ENCODE results near the gene GRIN3B.

The GRIN3B gene

GRCh38 chr19:991174-991931, 8.9 kb upstream of the GRIN3B start:
- no peak for DNase-seq (ENCODE audit: low read depth)

DNA sequence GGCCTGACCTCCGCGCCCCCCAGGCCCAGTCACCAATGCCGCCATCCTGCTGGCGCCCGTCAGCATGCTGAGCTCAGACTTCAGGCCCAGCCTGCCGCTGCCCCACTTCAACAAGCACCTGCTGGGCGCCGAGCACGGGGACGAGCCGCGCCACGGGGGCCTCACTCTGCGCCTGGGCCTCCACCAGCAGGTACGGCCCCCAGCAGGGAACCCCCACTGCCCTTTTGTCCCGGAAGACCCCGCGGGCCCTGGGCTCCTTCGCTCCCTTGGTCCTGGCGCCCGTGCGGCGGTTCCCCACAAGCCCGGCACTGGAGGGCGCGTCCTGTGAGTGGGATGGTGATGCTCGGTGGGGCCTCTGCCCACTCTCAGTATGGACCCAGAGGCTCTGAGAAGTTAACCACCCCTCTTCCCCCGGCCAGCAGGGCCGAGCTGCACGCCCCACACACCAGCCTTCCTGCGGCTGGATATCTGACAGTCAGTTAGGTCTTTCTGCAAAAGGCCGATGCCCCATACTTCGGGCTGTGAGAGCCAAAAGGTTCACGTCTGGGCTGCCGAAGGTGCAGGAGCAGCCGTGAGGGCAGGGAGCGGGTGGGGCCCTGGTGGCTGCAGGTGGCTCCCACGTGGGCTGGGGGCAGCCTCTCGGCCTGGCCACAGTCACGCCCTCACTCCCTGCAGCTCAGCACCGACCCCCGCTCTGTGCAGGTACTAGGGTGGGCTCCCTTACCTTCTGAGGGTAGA, 8.1 kb upstream of the GRIN3B start:
- DNase-seq (ENCODE audit: low read depth) = no peak

- no peak for DNase-seq (ENCODE audit: low read depth)
These were observed 7.6 kb upstream of the GRIN3B start for GRCh38 chr19:992670-993055.

DNA sequence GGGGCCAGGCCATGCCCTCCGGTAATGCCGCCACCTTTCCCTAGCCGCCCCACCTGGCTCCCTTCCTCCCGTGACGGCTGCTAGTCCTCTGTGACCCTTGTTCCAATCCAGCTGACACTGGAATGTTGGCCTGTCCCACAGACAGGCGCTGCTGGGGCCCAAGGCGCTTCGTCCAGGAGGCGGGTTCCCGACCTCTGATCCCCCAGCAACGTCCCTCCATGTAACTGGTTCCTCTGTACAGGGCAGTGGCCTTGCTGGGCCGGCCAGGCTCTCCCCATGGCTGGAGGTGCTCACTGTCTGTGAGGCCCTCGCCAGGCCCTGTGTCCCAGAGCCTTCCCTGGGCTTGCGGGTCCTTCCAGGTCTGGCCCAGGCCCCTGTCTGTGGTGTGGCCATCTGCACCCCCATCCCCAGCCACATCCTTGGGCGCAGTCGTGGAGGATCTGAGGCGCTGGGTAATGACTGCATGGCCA, 6.8 kb upstream of the GRIN3B start:
- DNase-seq (ENCODE audit: low read depth) = no peak

GRCh38 chr19:993831-994393, 6.3 kb upstream of the GRIN3B start:
- DNase-seq (ENCODE audit: low read depth) = no peak

DNA sequence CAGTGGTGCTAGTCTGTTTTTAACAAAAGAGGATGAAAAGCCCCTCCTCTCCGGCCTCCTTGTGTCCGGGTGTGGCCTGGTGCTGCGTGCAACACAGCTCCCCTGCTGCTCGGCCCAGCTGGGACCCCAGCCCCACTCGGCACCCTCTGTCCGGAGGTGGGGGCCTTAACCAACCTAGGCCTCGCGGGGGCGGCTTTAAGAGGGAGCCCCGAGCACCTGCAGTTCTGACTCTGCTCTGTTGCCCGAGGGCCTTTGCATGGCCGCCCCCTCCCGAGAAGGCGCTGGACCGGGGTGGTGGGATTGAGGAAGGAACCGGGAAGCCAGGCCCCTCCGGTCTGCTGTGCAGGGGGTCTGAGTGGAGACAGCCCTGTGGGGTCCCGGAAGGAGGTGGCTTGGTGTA, 5.7 kb upstream of the GRIN3B start:
- no peak for DNase-seq (ENCODE audit: low read depth)

- DNase-seq (ENCODE audit: low read depth) = no peak
These were observed 5.0 kb upstream of the GRIN3B start for GRCh38 chr19:995051-995827.

GRCh38 chr19:996051-996838, 4.0 kb upstream of the GRIN3B start:
- no peak for DNase-seq (ENCODE audit: low read depth)

DNA sequence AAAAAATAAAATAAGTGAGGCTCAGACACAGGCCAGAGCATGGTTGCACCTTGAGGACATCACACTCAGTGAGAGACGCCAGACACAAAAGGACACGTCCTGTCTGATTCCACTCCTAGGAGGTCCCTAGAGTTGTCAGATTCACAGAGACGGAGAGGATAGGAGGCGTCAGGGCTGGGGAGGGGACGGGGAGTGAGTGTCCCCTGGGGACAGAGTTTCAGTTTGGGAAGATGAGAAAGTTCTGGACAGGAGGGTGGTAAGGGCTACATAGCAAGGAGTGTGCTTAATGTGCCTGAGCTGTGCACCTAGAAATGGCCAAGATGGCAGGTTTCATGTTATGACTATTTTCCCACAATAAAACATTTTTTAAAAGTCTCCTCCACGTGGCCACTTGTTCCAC, 2.2 kb upstream of the GRIN3B start:
- no peak for DNase-seq (ENCODE audit: low read depth)

GRCh38 chr19:999379-999719, 870 bp upstream of the GRIN3B start:
- DNase-seq (ENCODE audit: low read depth) = no peak

- no peak for DNase-seq (ENCODE audit: low read depth)
These were observed 645 bp downstream of the GRIN3B start for GRCh38 chr19:1000591-1001537.

- no peak for DNase-seq (ENCODE audit: low read depth)
These were observed 1.4 kb downstream of the GRIN3B start for GRCh38 chr19:1001538-1002166.

DNA sequence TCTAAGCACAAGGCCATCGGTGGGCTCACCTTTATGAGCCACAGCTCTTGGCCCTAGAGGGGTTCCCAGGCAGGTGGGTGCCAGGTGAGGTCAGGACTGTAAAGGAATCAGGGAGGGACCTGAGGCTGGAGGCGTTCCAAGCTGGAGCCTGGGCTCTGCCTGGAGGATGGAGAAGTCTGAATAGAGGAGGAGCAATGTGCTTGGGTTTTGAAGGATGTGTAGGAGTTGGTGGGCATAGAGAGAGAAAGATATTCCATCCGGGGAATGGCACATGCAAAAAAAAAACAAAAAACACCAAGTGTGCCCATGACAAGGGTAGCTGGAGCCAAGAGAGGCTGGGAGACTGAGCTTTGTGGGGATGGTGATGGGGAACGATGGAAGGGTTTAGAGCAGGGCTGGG, 2.4 kb downstream of the GRIN3B start:
- no peak for DNase-seq (ENCODE audit: low read depth)

- no peak for DNase-seq (ENCODE audit: low read depth)
These were observed 3.1 kb downstream of the GRIN3B start for GRCh38 chr19:1003283-1003682.

GRCh38 chr19:1004204-1004802, 4.1 kb downstream of the GRIN3B start:
- DNase-seq (ENCODE audit: low read depth) = no peak

DNA sequence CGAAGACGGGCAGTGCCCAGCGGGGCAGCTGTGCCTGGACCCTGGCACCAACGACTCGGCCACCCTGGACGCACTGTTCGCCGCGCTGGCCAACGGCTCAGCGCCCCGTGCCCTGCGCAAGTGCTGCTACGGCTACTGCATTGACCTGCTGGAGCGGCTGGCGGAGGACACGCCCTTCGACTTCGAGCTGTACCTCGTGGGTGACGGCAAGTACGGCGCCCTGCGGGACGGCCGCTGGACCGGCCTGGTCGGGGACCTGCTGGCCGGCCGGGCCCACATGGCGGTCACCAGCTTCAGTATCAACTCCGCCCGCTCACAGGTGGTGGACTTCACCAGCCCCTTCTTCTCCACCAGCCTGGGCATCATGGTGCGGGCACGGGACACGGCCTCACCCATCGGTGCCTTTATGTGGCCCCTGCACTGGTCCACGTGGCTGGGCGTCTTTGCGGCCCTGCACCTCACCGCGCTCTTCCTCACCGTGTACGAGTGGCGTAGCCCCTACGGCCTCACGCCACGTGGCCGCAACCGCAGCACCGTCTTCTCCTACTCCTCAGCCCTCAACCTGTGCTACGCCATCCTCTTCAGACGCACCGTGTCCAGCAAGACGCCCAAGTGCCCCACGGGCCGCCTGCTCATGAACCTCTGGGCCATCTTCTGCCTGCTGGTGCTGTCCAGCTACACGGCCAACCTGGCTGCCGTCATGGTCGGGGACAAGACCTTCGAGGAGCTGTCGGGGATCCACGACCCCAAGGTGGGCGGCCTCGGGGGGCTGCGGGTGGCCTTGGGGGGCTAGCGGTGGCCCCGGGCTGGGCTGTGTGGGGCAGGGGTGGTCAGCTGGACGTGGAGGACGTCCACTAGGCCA, 4.8 kb downstream of the GRIN3B start:
- no peak for DNase-seq (ENCODE audit: low read depth)

DNA sequence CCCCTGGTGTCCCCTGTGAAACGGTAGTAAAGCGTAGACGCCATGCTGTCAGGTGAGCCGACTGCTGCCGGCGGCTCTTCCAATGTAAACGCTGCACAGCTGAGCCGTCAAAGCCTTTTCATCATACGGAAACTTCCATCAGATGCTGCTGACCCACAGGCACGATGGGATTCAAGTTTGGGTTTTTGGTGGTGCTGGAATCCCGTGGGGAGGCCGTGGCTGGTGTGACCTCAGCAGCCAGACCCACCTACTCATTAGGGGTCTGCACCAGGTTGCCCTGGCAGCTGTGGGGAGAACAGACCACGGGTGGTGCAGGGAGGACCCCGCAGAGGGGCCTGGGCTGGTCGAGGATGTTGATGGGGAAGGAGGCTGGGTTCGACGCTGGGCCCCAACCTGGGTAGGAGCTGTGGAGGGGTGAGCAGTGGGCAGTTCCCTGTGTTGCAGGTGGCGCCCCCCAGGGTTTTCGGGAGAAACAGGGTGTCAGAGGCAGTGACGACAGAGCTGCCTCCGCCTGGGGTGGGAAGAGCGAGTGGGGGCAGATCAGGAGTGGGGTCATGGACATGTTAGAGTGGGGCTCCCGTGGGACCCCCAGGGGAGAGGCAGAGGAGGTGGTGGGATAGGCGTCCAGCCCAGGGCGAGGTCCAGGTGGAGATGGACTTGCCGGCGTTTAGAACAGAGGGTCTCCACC, 6.6 kb downstream of the GRIN3B start:
- no peak for DNase-seq (ENCODE audit: low read depth)
